GM21390 (cell line): ENCODE results near the gene RPA3.

Source experiments
- ATAC-seq: cut with Tn5 transposase; IDR thresholded peaks from one replicate; pipeline ENCODE4 v1.9.1; 2021; ENCODE audit not compliant: unreplicated experiment

The RPA3 gene

GRCh38 chr7:7612519-7612918, 105.9 kb downstream of the RPA3 start:
- ATAC-seq = no peak

DNA sequence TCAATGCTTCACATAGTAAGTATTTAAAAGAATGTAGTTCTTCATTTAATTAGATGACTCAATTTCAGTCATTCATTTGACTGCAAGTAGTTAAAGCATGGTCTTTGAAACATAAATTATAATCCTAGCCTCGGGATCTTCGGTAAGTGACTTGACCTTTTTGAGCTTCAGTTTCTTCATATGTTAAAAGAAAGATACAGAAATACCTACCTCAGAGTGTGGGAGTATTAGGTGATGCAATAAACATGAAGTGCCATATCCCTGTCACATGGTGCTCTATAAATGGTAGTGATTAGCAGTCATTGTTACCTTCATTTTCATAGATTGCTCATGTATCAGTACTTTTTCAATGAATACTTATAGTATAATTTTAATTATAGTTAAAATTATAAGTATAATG, 109.1 kb downstream of the RPA3 start:
- no peak for ATAC-seq

DNA sequence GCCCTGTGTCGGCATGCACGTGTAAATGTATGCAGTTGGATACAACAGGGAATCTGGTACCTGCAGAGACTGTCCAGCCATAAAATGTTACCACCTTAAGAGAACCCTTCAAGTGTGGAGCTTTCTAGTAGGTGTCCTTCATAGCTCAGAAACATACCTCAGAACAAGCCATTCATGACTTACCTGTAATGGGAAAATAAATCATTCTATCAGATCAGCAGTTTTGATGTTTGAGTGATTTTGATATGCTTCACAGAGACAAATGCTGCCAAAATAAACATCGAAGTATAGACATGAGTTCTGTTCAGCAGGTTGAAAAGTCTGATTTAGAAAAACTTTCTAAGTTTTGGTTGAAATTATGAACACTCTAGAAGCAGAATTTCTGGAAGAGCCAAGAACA, 111.4 kb downstream of the RPA3 start:
- ATAC-seq = no peak

DNA sequence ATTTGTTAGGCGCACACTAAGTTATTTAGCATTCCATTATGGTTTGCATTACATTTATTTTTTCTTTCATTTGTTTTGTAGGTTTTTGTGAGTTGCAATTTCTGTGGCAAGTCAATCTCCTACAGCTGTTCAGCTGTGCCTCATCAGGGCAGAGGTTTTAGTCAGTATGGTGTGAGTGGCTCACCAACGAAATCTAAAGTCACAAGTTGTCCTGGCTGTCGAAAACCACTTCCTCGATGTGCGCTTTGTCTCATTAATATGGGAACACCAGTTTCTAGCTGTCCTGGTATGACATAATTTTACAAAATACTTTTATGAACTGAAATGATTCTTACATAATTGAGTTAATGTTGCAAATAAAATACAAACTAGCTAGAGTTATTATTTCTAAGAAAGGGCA, 122.2 kb downstream of the RPA3 start:
- no peak for ATAC-seq

GRCh38 chr7:7595451-7595850, 123.0 kb downstream of the RPA3 start:
- no peak for ATAC-seq
